B cell (primary cell): Measurements from ENCODE around the gene LPCAT3. TPM values are rescaled to one million over a fixed set of nuclear protein-coding genes. Genes with fewer than 3 reads are reported as not detected.

Experiments used
- ATAC-seq: fragments of 200-7000 bp; cut with Tn5 transposase; one replicate; pipeline ENCODE4 v1.10.0; 2021; ENCODE audit warnings: low read depth, mild to moderate bottlenecking, moderate number of reproducible peaks, moderate library complexity
- CTCF ChIA-PET: fragments of 350-600 bp; sonication (Branson Sonifier 250); formaldehyde crosslinking; loops from one replicate; lab custom pipeline; 2021; ENCODE audit warnings: antibody characterized with exemption, inconsistent platforms; lab: Charles Lee
- POLR2A ChIA-PET: fragments of 350-600 bp; sonication (Branson Sonifier 250); formaldehyde crosslinking; loops from one replicate; lab custom pipeline; 2021; ENCODE audit warnings: antibody characterized with exemption; lab: Charles Lee
- DNase-seq: peaks from one replicate; pipeline ENCODE4 v3.0.0; 2013
- H2AFZ ChIP-seq: 2 replicates; pipeline ENCODE4 v1.6.1; 2012; ENCODE audit warnings: mild to moderate bottlenecking, low read depth, low read length; ENCODE audit not compliant: insufficient read depth, poor library complexity, severe bottlenecking
- H3K27ac ChIP-seq, 2 donors: 1 replicate in 1 of 2; 2 replicates in 1 of 2; pipeline ENCODE4 v1.5.1; 2012 to 2013; ENCODE audit warnings: low read length in 2 of 2, mild to moderate bottlenecking in 2 of 2, moderate library complexity in 1 of 2
- H3K27me3 ChIP-seq, 4 experiments: fragments of 200-600 bp in 1 of 4; sonication (generic) in 1 of 4; replicated peaks in 1 of 4; 1 replicate in 2 of 4; 2 replicates in 2 of 4; pipeline versions ENCODE4 v1.6.1 to v1.7.0; 2013 to 2016; ENCODE audit warnings: low read length in 3 of 4, mild to moderate bottlenecking in 2 of 4, mixed read lengths in 1 of 4, moderate library complexity in 1 of 4; ENCODE audit not compliant: insufficient read depth in 4 of 4, control insufficient read depth in 3 of 4; ENCODE audit errors: control extremely low read depth in 1 of 4
- H3K36me3 ChIP-seq, 2 experiments: replicated peaks in 1 of 2; 1 replicate in 1 of 2; 2 replicates in 1 of 2; pipeline versions ENCODE4 v1.6.1 to v1.7.1; 2013; ENCODE audit warnings: low read length in 1 of 2; ENCODE audit not compliant: insufficient read depth in 2 of 2, control insufficient read depth in 1 of 2; ENCODE audit errors: control extremely low read depth in 1 of 2, extremely low read depth in 1 of 2
- H3K4me1 ChIP-seq, 2 donors: fragments of 200-600 bp in 1 of 2; sonication (generic) in 1 of 2; 1 replicate in 1 of 2; 2 replicates in 1 of 2; pipeline versions ENCODE4 v1.5.1 to v1.6.1; 2013 to 2017; ENCODE audit warnings: low read length in 2 of 2; ENCODE audit not compliant: control insufficient read depth in 2 of 2, insufficient read depth in 2 of 2
- H3K4me2 ChIP-seq: replicated peaks from 2 replicates; pipeline ENCODE3; 2012; ENCODE audit warnings: mild to moderate bottlenecking, low read depth, low read length; ENCODE audit not compliant: poor library complexity, severe bottlenecking
- H3K4me3 ChIP-seq, 5 experiments: fragments of 200-600 bp in 1 of 5; sonication (generic) in 1 of 5; 1 replicate in 3 of 5; 2 replicates in 2 of 5; pipeline versions ENCODE4 v1.5.1 to v1.7.0; 2011 to 2016; ENCODE audit warnings: low read length in 4 of 5, mild to moderate bottlenecking in 4 of 5, low read depth in 2 of 5, control low read depth in 1 of 5, moderate library complexity in 1 of 5; ENCODE audit not compliant: insufficient read depth in 1 of 5; ENCODE audit errors: control extremely low read depth in 1 of 5, extremely low read depth in 1 of 5
- H3K79me2 ChIP-seq: fragments of 200-600 bp; sonication (generic); one replicate; pipeline ENCODE4 v1.6.0; 2016; ENCODE audit warnings: low read length; ENCODE audit not compliant: control insufficient read depth, insufficient read depth
- H3K9ac ChIP-seq: fragments of 200-600 bp; sonication (generic); 2 replicates; pipeline ENCODE4 v1.6.1; 2017; ENCODE audit warnings: mild to moderate bottlenecking, low read length, moderate library complexity
- H3K9me3 ChIP-seq, 3 donors: one replicate each; pipeline versions ENCODE4 v1.6.1 to v1.7.1; 2013; ENCODE audit warnings: low read length in 2 of 3; ENCODE audit not compliant: control insufficient read depth in 2 of 3, insufficient read depth in 1 of 3; ENCODE audit errors: control extremely low read depth in 1 of 3
- H4K20me1 ChIP-seq: 2 replicates; pipeline ENCODE4 v1.6.0; 2012; ENCODE audit warnings: mild to moderate bottlenecking, low read length; ENCODE audit not compliant: insufficient read depth, control insufficient read depth, poor library complexity, severe bottlenecking
- H3K27ac Mint-ChIP-seq: one replicate; pipeline ENCODE4 v1.8.0; 2021; ENCODE audit warnings: mixed read lengths
- H3K27me3 Mint-ChIP-seq: one replicate; pipeline ENCODE4 v1.8.0; 2021; ENCODE audit warnings: mixed read lengths
- H3K4me1 Mint-ChIP-seq: one replicate; pipeline ENCODE4 v1.8.0; 2021; ENCODE audit warnings: mixed read lengths
- H3K4me3 Mint-ChIP-seq: one replicate; pipeline ENCODE4 v1.8.0; 2021; ENCODE audit warnings: mixed read lengths
- H3K9me3 Mint-ChIP-seq: one replicate; pipeline ENCODE4 v1.8.0; 2022; ENCODE audit warnings: mixed read lengths; ENCODE audit not compliant: insufficient read depth
- EZH2 ChIP-seq: IDR thresholded peaks from 2 replicates; pipeline ENCODE4 v1.6.1; 2012; ENCODE audit warnings: borderline replicate concordance, low read depth, mild to moderate bottlenecking, moderate library complexity, low read length; ENCODE audit not compliant: insufficient read depth, poor library complexity, severe bottlenecking
- WGBS: methylation state at CpG from one replicate; pipeline ENCODE4 v1.1.5; 2013; ENCODE audit warnings: missing lambda C conversion rate; ENCODE audit not compliant: insufficient coverage; 5-methylcytosine and 5-hydroxymethylcytosine counted together
- intact Hi-C: fragments of 100-400 bp; cut with micrococcal nuclease; formaldehyde crosslinking; loops from one replicate; pipeline ENCODE4 v1.10.0; 2022
- polyA plus RNA-seq: library from polyadenylated mRNA; depleted of rRNA; stranded (reverse); fragments of >200 nt; gene quantifications from 2 replicates; pipeline ENCODE4 v1.2.3, GENCODE V29; 2012
- total RNA-seq, 2 donors: library from RNA; stranded (reverse); fragments of 120-200 nt in 1 of 2; gene quantifications; 1 replicate in 1 of 2; 2 replicates in 1 of 2; pipeline versions ENCODE4 v1.2.3 to v1.2.4, GENCODE V29; 2013 to 2022
- TF ChIP-seq, protein P1 (sequence below): fragments of 200-600 bp; IDR thresholded peaks from one replicate; pipeline ENCODE4 v1.8.0; 2022; ENCODE audit warnings: antibody characterized with exemption, mild to moderate bottlenecking

Gene LPCAT3
- total and polyA plus RNA-seq, 2 donors (not counting 1 experiment from before 2014, with no cell fraction given): 17.6 to 26.2 TPM

GRCh38 chr12:6982532-6982931 is 35.7 kb downstream of the LPCAT3 start:
- no peak overlapping the region for H3K4me2 ChIP-seq
- no peak overlapping the region for H3K9ac ChIP-seq
- Mint-ChIP-seq H3K27ac (no peak overlapping the region), H3K9me3 (no peaks in the 10 kb centered on the region), H3K4me1 (no peaks in the 10 kb centered on the region), H3K27me3 (no peaks in the 10 kb centered on the region), H3K4me3 (no peak overlapping the region)
- H3K79me2 ChIP-seq: peaks cover 5% of the 10 kb centered on the region
- no peak overlapping the region for H2AFZ ChIP-seq
- H3K27ac ChIP-seq: no peak overlapping the region
- ChIA-PET CTCF (interaction anchor here (1.0 kb wide), 1 partner anchor 17 kb away, joined by 3 read pairs; no protein-coding TSS in a partner anchor), POLR2A (no interaction called here)
- no peaks in the 10 kb centered on the region for H4K20me1 ChIP-seq
- WGBS: 95% methylated on average over 4 of the region's 7 CpGs
- ATAC-seq: no peak
- no peak overlapping the region for H3K4me3 ChIP-seq
- no peak for DNase-seq
- H3K9me3 ChIP-seq: no peaks in the 10 kb centered on the region
- no peaks in the 10 kb centered on the region for H3K4me1 ChIP-seq
- no peaks in the 10 kb centered on the region for H3K27me3 ChIP-seq
- H3K36me3 ChIP-seq: peaks cover 0 to 55% of the 10 kb centered on the region in 2 experiments
- TF ChIP-seq EZH2: no peak
- TF ChIP-seq, protein P1, sequence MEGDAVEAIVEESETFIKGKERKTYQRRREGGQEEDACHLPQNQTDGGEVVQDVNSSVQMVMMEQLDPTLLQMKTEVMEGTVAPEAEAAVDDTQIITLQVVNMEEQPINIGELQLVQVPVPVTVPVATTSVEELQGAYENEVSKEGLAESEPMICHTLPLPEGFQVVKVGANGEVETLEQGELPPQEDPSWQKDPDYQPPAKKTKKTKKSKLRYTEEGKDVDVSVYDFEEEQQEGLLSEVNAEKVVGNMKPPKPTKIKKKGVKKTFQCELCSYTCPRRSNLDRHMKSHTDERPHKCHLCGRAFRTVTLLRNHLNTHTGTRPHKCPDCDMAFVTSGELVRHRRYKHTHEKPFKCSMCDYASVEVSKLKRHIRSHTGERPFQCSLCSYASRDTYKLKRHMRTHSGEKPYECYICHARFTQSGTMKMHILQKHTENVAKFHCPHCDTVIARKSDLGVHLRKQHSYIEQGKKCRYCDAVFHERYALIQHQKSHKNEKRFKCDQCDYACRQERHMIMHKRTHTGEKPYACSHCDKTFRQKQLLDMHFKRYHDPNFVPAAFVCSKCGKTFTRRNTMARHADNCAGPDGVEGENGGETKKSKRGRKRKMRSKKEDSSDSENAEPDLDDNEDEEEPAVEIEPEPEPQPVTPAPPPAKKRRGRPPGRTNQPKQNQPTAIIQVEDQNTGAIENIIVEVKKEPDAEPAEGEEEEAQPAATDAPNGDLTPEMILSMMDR: no peak
- intact Hi-C loops: no loop called here

GRCh38 chr12:6981152-6982052 is 36.9 kb downstream of the LPCAT3 start:
- H2AFZ ChIP-seq: no peak overlapping the region
- H3K9me3 Mint-ChIP-seq: no peaks in the 10 kb centered on the region
- ATAC-seq: no peak
- no peak overlapping the region for H3K27ac Mint-ChIP-seq
- H3K9ac ChIP-seq: no peak overlapping the region
- H3K4me3 ChIP-seq: no peak overlapping the region
- no peaks in the 10 kb centered on the region for H3K4me1 Mint-ChIP-seq
- H3K4me2 ChIP-seq: no peak overlapping the region
- H3K36me3 ChIP-seq: peaks cover 0 to 66% of the 10 kb centered on the region in 2 experiments
- H3K27ac ChIP-seq: no peak overlapping the region
- H4K20me1 ChIP-seq: peaks cover 3% of the 10 kb centered on the region
- H3K27me3 Mint-ChIP-seq: no peaks in the 10 kb centered on the region
- H3K4me1 ChIP-seq: no peaks in the 10 kb centered on the region
- no peaks in the 10 kb centered on the region for H3K27me3 ChIP-seq
- H3K79me2 ChIP-seq: peaks cover 5% of the 10 kb centered on the region
- TF ChIP-seq, protein P1: no peak
- TF ChIP-seq EZH2: no peak
- intact Hi-C loops: no loop called here
- H3K9me3 ChIP-seq: no peaks in the 10 kb centered on the region
- DNase-seq: no peak
- POLR2A ChIA-PET: no interaction called here
- CTCF ChIA-PET: interaction anchor here (1.0 kb wide), 1 partner anchor 18 kb away, joined by 3 read pairs; no protein-coding TSS in a partner anchor
- 96% methylated on average over 4 of the region's 10 CpGs for WGBS
- H3K4me3 Mint-ChIP-seq: no peak overlapping the region
